Measurements from ENCODE around the gene NOX5. TPM values are rescaled to one million over a fixed set of nuclear protein-coding genes. Genes with fewer than 3 reads are reported as not detected.
"Not testable (repeated sequence)": the region's sequence is repeated elsewhere in the genome, so short reads cannot be mapped to it uniquely, and the experiment has no call there.

Gene NOX5
- total and polyA plus RNA-seq, 2 of the 4 experiments (the other 2 are of a cell fraction): 0.07 TPM; not detected in 1

DNA sequence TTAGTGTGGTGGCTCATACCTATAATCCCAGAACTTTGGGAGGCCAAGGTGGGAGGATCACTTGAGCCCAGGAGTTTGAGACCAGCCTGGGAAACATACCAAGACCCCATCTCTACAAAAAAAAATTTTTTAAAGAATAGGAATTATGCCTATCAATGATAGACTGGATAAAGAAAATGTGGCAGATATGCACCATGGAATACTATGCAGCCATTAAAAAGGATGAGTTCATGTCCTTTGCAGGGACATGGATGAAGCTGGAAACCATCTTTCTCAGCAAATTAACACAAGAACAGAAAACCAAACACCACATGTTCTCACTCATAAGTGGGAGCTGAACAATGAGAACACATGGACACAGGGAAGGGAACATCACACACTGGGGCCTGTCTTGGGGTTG is 54.8 kb downstream of the NOX5 start:
- H2AK9ac ChIP-seq (replicated peaks; ENCODE audit: low read depth, low read length, poor library complexity); intact Hi-C loops (cut with micrococcal nuclease); H4K8ac ChIP-seq (ENCODE audit: low read depth in 2 of 2, low read length in 2 of 2); H2BK20ac ChIP-seq (ENCODE audit: low read depth, low read length); H3K79me1 ChIP-seq (ENCODE audit: low read depth in 1 of 2, low read length in 2 of 2); DNase-seq; H4K5ac ChIP-seq (ENCODE audit: low read depth, low read length); H3K4me1 ChIP-seq (ENCODE audit: control insufficient read depth, insufficient read depth, low read length); H3K9me3 ChIP-seq (ENCODE audit: control insufficient read depth, insufficient read depth, low read length); H2BK120ac ChIP-seq (ENCODE audit: low read depth, low read length); H2AFZ ChIP-seq (replicated peaks; ENCODE audit: low read length, poor library complexity); H3K14ac ChIP-seq (replicated peaks; ENCODE audit: low read depth, low read length); POLR2A ChIA-PET (ENCODE audit: unreplicated experiment); H4K91ac ChIP-seq (ENCODE audit: insufficient read depth, low read depth, low read length); H4K20me1 ChIP-seq (ENCODE audit: insufficient read depth, low read length); H3K27ac ChIP-seq (ENCODE audit: insufficient read depth, low read length); H3K18ac ChIP-seq (ENCODE audit: low read depth, low read length); H3K4ac ChIP-seq (ENCODE audit: low read depth, low read length); H3K27me3 ChIP-seq (ENCODE audit: control insufficient read depth, insufficient read depth, low read length); H3K9me1 ChIP-seq (ENCODE audit: insufficient read depth, low read length); H3K23ac ChIP-seq (ENCODE audit: low read depth, low read length); ATAC-seq (ENCODE audit: low read depth); H2BK15ac ChIP-seq (ENCODE audit: low read depth, low read length); H3K4me3 ChIP-seq (ENCODE audit: insufficient read depth, low read depth, low read length); H3K56ac ChIP-seq (ENCODE audit: extremely low read depth, insufficient read depth, low read length); BruUV-seq (replicated peaks); H2AK5ac ChIP-seq (ENCODE audit: low read depth, low read length); H3K9ac ChIP-seq (ENCODE audit: low read depth, low read length); H3K4me2 ChIP-seq (ENCODE audit: low read depth, low read length); H2BK5ac ChIP-seq (ENCODE audit: low read depth, low read length, poor library complexity, severe bottlenecking); dilution Hi-C loops (cut with HindIII; ENCODE audit: low sequenced_read_pairs, unreplicated experiment); H3K36me3 ChIP-seq (ENCODE audit: control insufficient read depth, insufficient read depth, low read length): not testable (repeated sequence)
- in situ Hi-C loops (cut with MboI; ENCODE audit: low sequenced_read_pairs): loop anchor here (5.0 kb wide), 1 partner anchor 153 kb away; no protein-coding TSS in a partner anchor
- CTCF ChIA-PET: interaction anchor here (1.6 kb wide), 1 partner anchor 325 kb away, joined by 6 read pairs; no protein-coding TSS in a partner anchor
